Neural cell (in vitro differentiated cells): Measurements from ENCODE around the gene SDK1.

ENCODE experiments used
- CTCF ChIP-seq: fragments of 450-650 bp; IDR thresholded peaks from 2 replicates; pipeline ENCODE4 v1.5.1; 2014; ENCODE audit warnings: antibody characterized with exemption, mild to moderate bottlenecking, moderate library complexity; ENCODE audit not compliant: poor library complexity, severe bottlenecking
- EP300 ChIP-seq: fragments of 450-650 bp; conservative IDR thresholded peaks from 2 replicates; pipeline ENCODE4 v1.6.1; 2014; ENCODE audit warnings: antibody characterized with exemption, mild to moderate bottlenecking, moderate library complexity; ENCODE audit not compliant: poor library complexity, severe bottlenecking
- EZH2 ChIP-seq: fragments of 200-600, 300-800 bp; shearing (Covaris generic), sonication (generic); IDR thresholded peaks from 2 replicates; pipeline ENCODE4 v1.6.1; 2014; ENCODE audit warnings: antibody characterized with exemption, low read length, borderline replicate concordance, mild to moderate bottlenecking; ENCODE audit not compliant: insufficient read depth, poor library complexity, severe bottlenecking
- POLR2AphosphoS5 ChIP-seq: IDR thresholded peaks from 2 replicates; pipeline ENCODE4 v1.6.1; 2012
- RAD21 ChIP-seq: fragments of 450-650 bp; conservative IDR thresholded peaks from 2 replicates; pipeline ENCODE4 v1.6.1; 2014; ENCODE audit warnings: antibody characterized with exemption, mild to moderate bottlenecking, moderate library complexity
- SMC3 ChIP-seq: fragments of 450-650 bp; conservative IDR thresholded peaks from 2 replicates; pipeline ENCODE4 v1.6.1; 2014; ENCODE audit warnings: antibody characterized with exemption, mild to moderate bottlenecking, moderate library complexity; ENCODE audit not compliant: poor library complexity
- TAF1 ChIP-seq: IDR thresholded peaks from 2 replicates; pipeline ENCODE4 v1.6.1; 2012; ENCODE audit warnings: low read depth
- TF ChIP-seq, protein P1 (sequence below): IDR thresholded peaks from 2 replicates; pipeline ENCODE4 v1.6.1; 2012; ENCODE audit warnings: borderline replicate concordance

GRCh38 chr7:4109481-4110110 lies 808.5 kb downstream of the SDK1 start:
- TF ChIP-seq CTCF: no peak
- TF ChIP-seq POLR2AphosphoS5: no peak
- TF ChIP-seq, protein P1, sequence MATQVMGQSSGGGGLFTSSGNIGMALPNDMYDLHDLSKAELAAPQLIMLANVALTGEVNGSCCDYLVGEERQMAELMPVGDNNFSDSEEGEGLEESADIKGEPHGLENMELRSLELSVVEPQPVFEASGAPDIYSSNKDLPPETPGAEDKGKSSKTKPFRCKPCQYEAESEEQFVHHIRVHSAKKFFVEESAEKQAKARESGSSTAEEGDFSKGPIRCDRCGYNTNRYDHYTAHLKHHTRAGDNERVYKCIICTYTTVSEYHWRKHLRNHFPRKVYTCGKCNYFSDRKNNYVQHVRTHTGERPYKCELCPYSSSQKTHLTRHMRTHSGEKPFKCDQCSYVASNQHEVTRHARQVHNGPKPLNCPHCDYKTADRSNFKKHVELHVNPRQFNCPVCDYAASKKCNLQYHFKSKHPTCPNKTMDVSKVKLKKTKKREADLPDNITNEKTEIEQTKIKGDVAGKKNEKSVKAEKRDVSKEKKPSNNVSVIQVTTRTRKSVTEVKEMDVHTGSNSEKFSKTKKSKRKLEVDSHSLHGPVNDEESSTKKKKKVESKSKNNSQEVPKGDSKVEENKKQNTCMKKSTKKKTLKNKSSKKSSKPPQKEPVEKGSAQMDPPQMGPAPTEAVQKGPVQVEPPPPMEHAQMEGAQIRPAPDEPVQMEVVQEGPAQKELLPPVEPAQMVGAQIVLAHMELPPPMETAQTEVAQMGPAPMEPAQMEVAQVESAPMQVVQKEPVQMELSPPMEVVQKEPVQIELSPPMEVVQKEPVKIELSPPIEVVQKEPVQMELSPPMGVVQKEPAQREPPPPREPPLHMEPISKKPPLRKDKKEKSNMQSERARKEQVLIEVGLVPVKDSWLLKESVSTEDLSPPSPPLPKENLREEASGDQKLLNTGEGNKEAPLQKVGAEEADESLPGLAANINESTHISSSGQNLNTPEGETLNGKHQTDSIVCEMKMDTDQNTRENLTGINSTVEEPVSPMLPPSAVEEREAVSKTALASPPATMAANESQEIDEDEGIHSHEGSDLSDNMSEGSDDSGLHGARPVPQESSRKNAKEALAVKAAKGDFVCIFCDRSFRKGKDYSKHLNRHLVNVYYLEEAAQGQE: no peak
- no peak for TF ChIP-seq EZH2
- no peak for TF ChIP-seq EP300
- no peak for TF ChIP-seq TAF1
- no peak for TF ChIP-seq SMC3
- no peak for TF ChIP-seq RAD21
